Measurements from ENCODE around the gene CLNK.

- TF ChIP-seq CTCF (IDR thresholded peaks at IDR 0.05) (no peak), POLR2A (IDR thresholded peaks at IDR 0.05) (no peak), POLR2AphosphoS5 (IDR thresholded peaks at IDR 0.05) (no peak)
These were observed 85.0 kb downstream of the CLNK start for GRCh38 chr4:10599574-10599973.
